ENCODE measurements around the gene MAN1C1. TPM values are rescaled to one million over a fixed set of nuclear protein-coding genes. Genes with fewer than 3 reads are reported as not detected.
"Not testable (repeated sequence)": the region's sequence is repeated elsewhere in the genome, so short reads cannot be mapped to it uniquely, and the experiment has no call there.

MAN1C1 gene
- total RNA-seq, 1 donor: 12.9 TPM

- no peak overlapping the region for H3K4me3 ChIP-seq (ENCODE audit: low read length)
- H3K27me3 ChIP-seq (ENCODE audit: insufficient read depth, low read length): no peaks in the 10 kb centered on the region
- no peaks in the 10 kb centered on the region for H3K9me3 ChIP-seq (ENCODE audit: low read depth, low read length)
- H3K4me1 ChIP-seq (ENCODE audit: insufficient read depth, low read length): no peaks in the 10 kb centered on the region
Measured at GRCh38 chr1:25598879-25599278, 17.7 kb upstream of the MAN1C1 start.

- H3K9me3 ChIP-seq (ENCODE audit: low read depth, low read length): no peaks in the 10 kb centered on the region
- no peaks in the 10 kb centered on the region for H3K4me1 ChIP-seq (ENCODE audit: insufficient read depth, low read length)
- no peaks in the 10 kb centered on the region for H3K27me3 ChIP-seq (ENCODE audit: insufficient read depth, low read length)
- H3K4me3 ChIP-seq (ENCODE audit: low read length): no peak overlapping the region
Measured at GRCh38 chr1:25599969-25600610, 16.5 kb upstream of the MAN1C1 start.

GRCh38 chr1:25600971-25601699, 15.5 kb upstream of the MAN1C1 start:
- H3K4me1 ChIP-seq (ENCODE audit: insufficient read depth, low read length); H3K9me3 ChIP-seq (ENCODE audit: low read depth, low read length); H3K4me3 ChIP-seq (ENCODE audit: low read length); H3K27me3 ChIP-seq (ENCODE audit: insufficient read depth, low read length): not testable (repeated sequence)

- not testable (repeated sequence) for H3K4me1 ChIP-seq (ENCODE audit: insufficient read depth, low read length); H3K4me3 ChIP-seq (ENCODE audit: low read length); H3K27me3 ChIP-seq (ENCODE audit: insufficient read depth, low read length); H3K9me3 ChIP-seq (ENCODE audit: low read depth, low read length)
Measured at GRCh38 chr1:25603779-25604538, 12.6 kb upstream of the MAN1C1 start.

- no peak overlapping the region for H3K4me3 ChIP-seq (ENCODE audit: low read length)
- no peaks in the 10 kb centered on the region for H3K9me3 ChIP-seq (ENCODE audit: low read depth, low read length)
- H3K4me1 ChIP-seq (ENCODE audit: insufficient read depth, low read length): peaks cover 4% of the 10 kb centered on the region
- peaks cover 4% of the 10 kb centered on the region for H3K27me3 ChIP-seq (ENCODE audit: insufficient read depth, low read length)
Measured at GRCh38 chr1:25607123-25607522, 9.5 kb upstream of the MAN1C1 start.

- no peak overlapping the region for H3K4me3 ChIP-seq (ENCODE audit: low read length)
- peaks cover 4% of the 10 kb centered on the region for H3K27me3 ChIP-seq (ENCODE audit: insufficient read depth, low read length)
- peaks cover 4% of the 10 kb centered on the region for H3K4me1 ChIP-seq (ENCODE audit: insufficient read depth, low read length)
- H3K9me3 ChIP-seq (ENCODE audit: low read depth, low read length): no peaks in the 10 kb centered on the region
Measured at GRCh38 chr1:25608488-25609178, 8.0 kb upstream of the MAN1C1 start.

GRCh38 chr1:25609921-25610320, 6.7 kb upstream of the MAN1C1 start:
- no peaks in the 10 kb centered on the region for H3K9me3 ChIP-seq (ENCODE audit: low read depth, low read length)
- no peak overlapping the region for H3K4me3 ChIP-seq (ENCODE audit: low read length)
- H3K27me3 ChIP-seq (ENCODE audit: insufficient read depth, low read length): peaks cover 4% of the 10 kb centered on the region
- peaks cover 7% of the 10 kb centered on the region for H3K4me1 ChIP-seq (ENCODE audit: insufficient read depth, low read length)

- H3K9me3 ChIP-seq (ENCODE audit: low read depth, low read length): no peaks in the 10 kb centered on the region
- no peak overlapping the region for H3K4me3 ChIP-seq (ENCODE audit: low read length)
- H3K4me1 ChIP-seq (ENCODE audit: insufficient read depth, low read length): peaks cover 18% of the 10 kb centered on the region
- H3K27me3 ChIP-seq (ENCODE audit: insufficient read depth, low read length): peaks cover 4% of the 10 kb centered on the region
Measured at GRCh38 chr1:25610822-25611630, 5.6 kb upstream of the MAN1C1 start.

GRCh38 chr1:25611843-25612242, 4.7 kb upstream of the MAN1C1 start:
- H3K4me1 ChIP-seq (ENCODE audit: insufficient read depth, low read length): peaks cover 20% of the 10 kb centered on the region
- no peaks in the 10 kb centered on the region for H3K9me3 ChIP-seq (ENCODE audit: low read depth, low read length)
- H3K4me3 ChIP-seq (ENCODE audit: low read length): no peak overlapping the region
- H3K27me3 ChIP-seq (ENCODE audit: insufficient read depth, low read length): peaks cover 4% of the 10 kb centered on the region

- Histone ChIP-seq H3K27me3 (ENCODE audit: insufficient read depth, low read length) (peaks cover 4% of the 10 kb centered on the region), H3K4me1 (ENCODE audit: insufficient read depth, low read length) (peaks cover 20% of the 10 kb centered on the region), H3K4me3 (ENCODE audit: low read length) (no peak overlapping the region), H3K9me3 (ENCODE audit: low read depth, low read length) (no peaks in the 10 kb centered on the region)
Measured at GRCh38 chr1:25612421-25612820, 4.2 kb upstream of the MAN1C1 start.

- Histone ChIP-seq H3K27me3 (ENCODE audit: insufficient read depth, low read length) (peaks cover 4% of the 10 kb centered on the region), H3K4me1 (ENCODE audit: insufficient read depth, low read length) (peaks cover 27% of the 10 kb centered on the region), H3K9me3 (ENCODE audit: low read depth, low read length) (no peaks in the 10 kb centered on the region), H3K4me3 (ENCODE audit: low read length) (no peak overlapping the region)
Measured at GRCh38 chr1:25613091-25613490, 3.5 kb upstream of the MAN1C1 start.

GRCh38 chr1:25614501-25615171, 2.0 kb upstream of the MAN1C1 start:
- H3K27me3 ChIP-seq (ENCODE audit: insufficient read depth, low read length): no peaks in the 10 kb centered on the region
- no peak overlapping the region for H3K4me3 ChIP-seq (ENCODE audit: low read length)
- H3K4me1 ChIP-seq (ENCODE audit: insufficient read depth, low read length): peaks cover 39% of the 10 kb centered on the region
- no peaks in the 10 kb centered on the region for H3K9me3 ChIP-seq (ENCODE audit: low read depth, low read length)

- Histone ChIP-seq H3K9me3 (ENCODE audit: low read depth, low read length) (no peaks in the 10 kb centered on the region), H3K27me3 (ENCODE audit: insufficient read depth, low read length) (no peaks in the 10 kb centered on the region), H3K4me1 (ENCODE audit: insufficient read depth, low read length) (peaks cover 44% of the 10 kb centered on the region), H3K4me3 (ENCODE audit: low read length) (no peak overlapping the region)
Measured at GRCh38 chr1:25615172-25615541, 1.4 kb upstream of the MAN1C1 start.

GRCh38 chr1:25615563-25616094, 962 bp upstream of the MAN1C1 start:
- Histone ChIP-seq H3K9me3 (ENCODE audit: low read depth, low read length) (no peaks in the 10 kb centered on the region), H3K27me3 (ENCODE audit: insufficient read depth, low read length) (no peaks in the 10 kb centered on the region), H3K4me3 (ENCODE audit: low read length) (peak overlapping the region; percentile 40), H3K4me1 (ENCODE audit: insufficient read depth, low read length) (peaks cover 48% of the 10 kb centered on the region)
